Suppressor macrophage treated with lipopolysaccharide for 4 hours (primary cell): Measurements from ENCODE around the gene TMEM45A.
"Not testable (repeated sequence)": the region's sequence is repeated elsewhere in the genome, so short reads cannot be mapped to it uniquely, and the experiment has no call there.

Experiments
- DNase-seq: peaks from one replicate; pipeline ENCODE4 v3.0.0-alpha.2; 2020

The TMEM45A gene

GRCh38 chr3:100486808-100487207 lies 5.6 kb upstream of the TMEM45A start:
- DNase-seq = no peak

GRCh38 chr3:100489118-100489517 lies 3.3 kb upstream of the TMEM45A start:
- no peak for DNase-seq

DNA sequence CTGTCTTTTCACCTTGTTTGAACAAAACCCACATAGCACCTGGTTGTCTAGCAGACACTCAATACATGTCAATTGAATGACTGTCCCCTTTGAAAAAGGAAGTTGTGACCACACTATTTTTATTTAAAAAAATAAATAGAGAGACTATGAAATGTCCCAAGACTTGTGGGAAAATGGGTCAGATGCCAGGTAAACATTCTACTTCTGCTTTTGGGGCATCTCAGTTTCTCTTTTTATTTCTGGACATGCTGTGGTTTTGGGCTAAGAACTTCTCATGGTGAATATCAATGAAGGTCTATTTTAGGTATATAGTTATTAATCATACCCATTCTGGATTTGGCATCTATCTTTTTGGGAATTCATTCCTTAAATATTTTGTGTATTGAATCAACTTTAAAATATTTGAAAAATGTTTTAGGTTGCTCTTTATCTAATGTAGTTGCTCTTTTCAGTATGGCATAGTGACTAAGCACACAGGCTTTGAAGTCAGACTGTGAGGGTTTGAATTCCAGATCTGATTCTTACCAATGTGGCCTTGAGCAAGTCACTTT lies 4.4 kb downstream of the TMEM45A start:
- DNase-seq = no peak

DNA sequence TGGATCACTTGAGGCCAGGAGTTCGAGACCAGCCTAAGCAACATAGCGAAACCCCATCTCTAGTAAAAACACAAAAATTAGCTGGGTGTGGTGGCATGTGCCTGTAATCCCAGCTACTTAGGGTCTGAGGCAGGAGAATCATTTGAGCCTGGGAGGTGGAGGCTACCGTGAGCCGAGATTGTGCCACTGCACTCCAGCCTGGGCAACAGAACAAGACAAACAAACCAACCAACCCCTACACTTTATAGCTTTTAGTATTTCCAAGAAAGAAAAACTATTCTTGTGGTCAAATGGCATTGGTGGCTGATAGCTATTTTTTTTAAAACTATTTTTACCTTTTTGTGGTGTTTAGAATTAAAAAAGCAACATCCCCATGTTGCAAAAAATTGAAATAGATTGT lies 7.2 kb downstream of the TMEM45A start:
- no peak for DNase-seq

DNA sequence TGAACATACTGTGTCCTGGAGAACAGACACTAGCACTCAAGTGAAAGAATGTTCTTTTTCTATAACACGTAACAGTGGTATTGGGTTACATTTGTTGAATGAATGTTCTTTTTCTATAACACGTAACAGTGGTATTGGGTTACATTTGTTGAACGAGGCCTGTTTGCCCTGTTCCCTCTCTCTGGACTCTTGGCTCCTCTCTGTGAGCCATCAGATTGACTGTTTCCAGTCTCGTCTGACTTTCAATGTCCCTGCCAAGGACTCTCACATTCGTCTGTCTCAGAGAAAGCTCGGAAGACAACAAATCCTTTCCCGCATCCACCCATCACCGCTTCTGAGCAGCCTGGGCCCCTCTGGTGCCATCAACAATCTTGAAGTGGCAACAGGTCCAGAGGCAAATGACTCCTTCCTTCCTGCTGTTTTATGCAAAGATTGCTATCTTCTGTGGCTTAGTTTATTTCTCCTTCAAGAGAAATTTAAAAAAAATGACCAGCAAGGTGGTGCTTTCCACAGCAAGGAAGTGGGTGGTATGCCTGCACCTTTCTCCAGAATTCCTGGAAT lies 8.0 kb downstream of the TMEM45A start:
- no peak for DNase-seq

DNA sequence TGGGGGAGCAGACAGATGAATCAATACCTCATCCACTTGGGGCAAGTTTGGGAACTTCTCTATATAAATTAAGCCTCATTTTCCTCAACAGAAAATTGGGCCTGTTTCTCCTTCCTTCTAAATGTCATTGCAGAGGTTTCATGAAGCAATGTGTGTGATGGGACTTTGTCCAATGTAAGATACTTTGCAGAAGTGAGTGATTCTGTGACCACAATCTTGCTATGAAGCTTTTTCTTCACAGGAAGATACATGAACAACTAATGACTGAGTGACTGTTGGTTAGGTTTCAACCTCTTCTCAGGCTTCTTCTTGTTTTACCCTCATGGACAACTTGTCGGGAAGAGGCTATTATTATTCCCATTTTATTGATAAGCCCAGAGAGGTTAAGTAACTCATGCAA lies 11.0 kb downstream of the TMEM45A start:
- peak; percentile 37 for DNase-seq

DNA sequence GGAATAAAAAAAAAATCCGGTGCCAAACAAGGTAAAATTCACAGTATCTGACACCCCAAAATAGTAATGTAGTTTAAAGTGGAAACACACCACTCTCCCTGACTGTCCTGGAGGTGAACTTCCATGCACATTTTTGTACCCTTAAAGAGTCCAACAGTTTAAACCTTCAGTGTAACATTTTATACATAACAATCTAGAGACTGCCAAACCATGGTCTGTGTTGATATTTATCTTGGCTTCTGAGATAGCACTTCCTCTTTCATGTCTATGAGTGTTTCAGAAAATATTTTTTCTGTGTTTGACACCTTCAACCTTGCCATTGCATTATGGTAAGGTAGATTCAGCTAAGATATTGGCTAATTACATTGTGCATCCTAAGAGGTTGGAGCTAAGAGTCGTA lies 13.9 kb downstream of the TMEM45A start:
- no peak for DNase-seq

DNA sequence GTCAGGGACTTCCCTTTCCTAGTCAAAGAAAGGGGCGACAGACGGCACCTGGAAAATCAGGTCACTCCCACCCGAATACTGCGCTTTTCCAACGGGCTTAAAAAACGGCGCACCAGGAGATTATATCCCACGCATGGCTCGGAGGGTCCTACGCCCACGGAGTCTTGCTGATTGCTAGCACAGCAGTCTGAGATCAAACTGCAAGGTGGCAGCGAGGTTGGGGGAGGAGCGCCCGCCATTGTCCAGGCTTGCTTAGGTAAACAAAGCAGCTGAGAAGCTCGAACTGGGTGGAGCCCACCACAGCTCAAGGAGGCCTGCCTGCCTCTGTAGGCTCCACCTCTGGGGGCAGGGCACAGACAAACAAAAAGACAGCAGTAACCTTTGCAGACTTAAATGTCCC lies 17.4 kb downstream of the TMEM45A start:
- not testable (repeated sequence) for DNase-seq

DNA sequence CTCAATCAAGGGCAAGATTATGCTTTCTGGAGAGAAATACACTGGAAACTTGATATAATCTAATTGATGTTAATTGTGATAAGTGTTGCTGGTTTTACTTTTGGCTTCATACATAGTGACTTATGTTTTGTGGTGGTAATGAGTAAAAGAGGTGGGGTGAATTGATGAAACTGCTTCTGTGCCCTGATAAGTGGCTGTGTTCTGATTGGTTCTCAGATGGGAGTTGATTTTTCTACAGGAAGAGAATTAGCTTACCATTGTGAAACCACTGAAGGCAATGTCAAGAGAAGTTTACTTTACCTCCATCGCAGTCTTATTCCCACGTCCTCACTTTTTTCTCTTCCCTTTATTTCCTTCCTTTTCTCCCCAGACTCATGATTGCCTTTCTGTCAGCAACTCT lies 23.8 kb downstream of the TMEM45A start:
- DNase-seq = no peak

GRCh38 chr3:100516838-100517237 lies 24.4 kb downstream of the TMEM45A start:
- no peak for DNase-seq

GRCh38 chr3:100517276-100517675 lies 24.9 kb downstream of the TMEM45A start:
- no peak for DNase-seq

- no peak for DNase-seq
Observed at GRCh38 chr3:100518244-100518643, 25.8 kb downstream of the TMEM45A start.

GRCh38 chr3:100518983-100519382 lies 26.6 kb downstream of the TMEM45A start:
- DNase-seq = no peak

GRCh38 chr3:100521439-100521845 lies 29.0 kb downstream of the TMEM45A start:
- DNase-seq = peak; percentile 79

GRCh38 chr3:100522125-100522524 lies 29.7 kb downstream of the TMEM45A start:
- DNase-seq = no peak

- DNase-seq = no peak
Observed at GRCh38 chr3:100523050-100523760, 30.8 kb downstream of the TMEM45A start.

GRCh38 chr3:100525753-100526612 lies 33.6 kb downstream of the TMEM45A start:
- DNase-seq = no peak

GRCh38 chr3:100526613-100527346 lies 34.4 kb downstream of the TMEM45A start:
- no peak for DNase-seq

- no peak for DNase-seq
Observed at GRCh38 chr3:100527347-100527735, 34.9 kb downstream of the TMEM45A start.

DNA sequence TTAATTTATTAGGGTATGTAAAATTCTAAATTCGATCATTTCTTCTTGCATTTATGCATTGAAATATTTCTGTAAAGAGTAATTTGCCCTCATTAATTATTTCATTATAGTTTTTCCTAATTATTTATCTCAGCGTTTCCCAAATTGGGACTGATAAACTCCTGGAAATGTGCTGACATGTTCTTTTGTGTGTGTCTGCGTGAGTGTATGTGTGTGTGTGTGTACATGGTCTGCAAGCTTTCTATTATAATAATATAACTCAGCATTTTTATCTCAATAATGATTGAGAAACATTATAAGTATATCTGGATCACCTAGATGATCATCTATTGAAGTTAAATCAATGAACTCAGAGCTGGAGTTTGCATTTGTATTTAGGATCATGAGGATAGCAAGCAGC lies 38.7 kb downstream of the TMEM45A start:
- DNase-seq = no peak

DNA sequence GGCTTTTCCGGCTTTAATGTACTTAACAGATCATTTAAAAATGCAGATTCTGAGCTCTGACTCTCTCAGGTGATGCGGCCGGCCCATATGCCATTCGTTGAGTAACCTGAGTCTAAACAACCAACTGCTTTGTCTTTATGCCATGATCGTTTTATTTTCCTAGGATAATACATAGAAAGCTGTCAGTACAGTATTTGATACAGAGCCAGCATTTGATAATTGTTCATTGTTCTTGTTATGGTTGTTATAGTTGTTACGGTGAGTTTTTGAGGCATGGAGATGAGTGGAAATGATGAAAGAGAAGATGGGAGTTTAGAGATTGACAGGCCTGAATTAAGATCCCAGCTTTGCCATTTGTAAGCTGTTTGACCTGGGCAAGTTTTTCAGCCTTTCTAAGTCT lies 40.0 kb downstream of the TMEM45A start:
- no peak for DNase-seq

DNA sequence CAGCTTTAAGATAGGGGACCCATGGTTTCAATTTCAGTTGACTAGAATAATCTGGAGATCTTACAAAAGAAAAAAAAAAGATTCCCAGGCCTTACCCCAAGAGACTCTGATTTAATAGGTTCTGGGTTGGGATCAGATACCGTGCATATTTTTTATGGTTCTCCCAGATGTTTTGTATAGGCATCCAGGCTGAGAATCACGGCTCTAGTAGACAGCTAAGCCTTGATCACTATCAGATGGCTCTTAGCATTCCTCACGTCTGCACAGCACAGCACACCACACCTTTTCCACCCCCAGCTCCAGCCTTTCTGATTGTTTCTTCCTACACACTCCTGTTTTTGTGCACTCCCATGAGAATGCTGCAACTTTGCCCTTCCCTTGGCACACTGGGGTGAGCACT lies 40.8 kb downstream of the TMEM45A start:
- DNase-seq = no peak

- DNase-seq = no peak
Observed at GRCh38 chr3:100535610-100535943, 43.2 kb downstream of the TMEM45A start.
